ENCODE data around the gene PRR29.

The PRR29 gene

GRCh38 chr17:64051153-64051552 is 53.0 kb downstream of the PRR29 start:
- no peak for DNase-seq

- DNase-seq = no peak
Observed at GRCh38 chr17:64053101-64053500, 55.0 kb downstream of the PRR29 start.
